ENCODE results near the gene CEP131. TPM values are rescaled to one million over a fixed set of nuclear protein-coding genes. Genes with fewer than 3 reads are reported as not detected.

The CEP131 gene
- polyA plus RNA-seq, 1 donor from 2014 or later = 21.3 TPM

DNA sequence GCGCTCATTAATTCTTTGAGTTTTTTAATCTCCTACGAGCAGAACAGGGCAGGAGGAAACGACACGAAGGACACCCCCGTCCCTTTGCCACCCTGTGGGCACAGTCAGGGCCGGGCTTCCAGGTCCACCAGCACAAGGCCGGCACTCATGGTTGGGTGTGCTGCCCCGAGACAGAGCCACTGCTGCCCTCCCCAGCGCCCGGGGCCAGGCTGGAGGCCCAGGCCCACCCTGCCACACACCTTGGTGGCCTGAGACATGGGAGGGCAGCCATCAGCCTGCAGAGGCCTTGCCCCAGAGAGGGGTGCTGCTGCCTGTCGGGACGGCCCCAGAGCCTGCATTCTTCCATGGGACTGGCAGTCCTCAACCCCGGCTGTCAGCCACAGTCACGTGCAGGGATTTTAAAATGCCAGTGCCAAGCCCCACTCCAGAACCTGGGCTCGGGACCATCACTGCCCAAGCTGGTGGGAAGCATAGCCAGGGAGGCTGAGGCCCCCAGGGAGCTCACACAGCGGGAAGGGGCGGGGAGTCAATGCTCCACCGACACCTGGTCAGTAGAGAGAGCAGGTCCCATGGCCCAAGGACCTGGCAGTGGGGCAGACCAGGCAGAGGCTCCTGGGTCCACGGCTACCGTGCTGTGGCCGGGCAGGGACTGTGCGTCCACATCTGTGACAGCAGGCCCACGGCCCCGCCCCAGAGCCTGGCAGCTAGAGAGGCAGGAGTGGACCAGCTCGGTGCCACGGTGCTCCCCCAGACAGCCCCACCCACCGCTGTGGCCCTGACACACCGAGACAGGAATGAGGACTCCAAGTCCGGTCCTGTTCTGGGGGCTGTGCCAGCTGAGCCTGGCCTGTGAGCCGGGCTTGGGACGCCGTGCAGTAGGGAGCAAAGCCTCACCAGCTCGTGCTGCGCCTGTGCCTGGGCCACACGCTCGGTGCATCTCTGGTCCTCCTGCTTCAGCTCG lies 27.5 kb downstream of the CEP131 start:
- Histone ChIP-seq H3F3A (ENCODE audit: insufficient read depth, low read length, poor library complexity, severe bottlenecking) (no peaks in the 10 kb centered on the region), H2AFZ (ENCODE audit: low read depth, low read length) (no peak overlapping the region), H3K9me3 (ENCODE audit: low read length) (no peaks in the 10 kb centered on the region), H3K9ac (ENCODE audit: low read length) (no peak overlapping the region), H3K27me3 (ENCODE audit: insufficient read depth, low read depth, low read length) (no peaks in the 10 kb centered on the region), H3K27ac (ENCODE audit: low read length) (no peak overlapping the region), H3K4me3 (ENCODE audit: low read length) (no peak overlapping the region), H3K4me2 (ENCODE audit: low read length) (no peak overlapping the region), H3K36me3 (ENCODE audit: insufficient read depth, low read length) (no peaks in the 10 kb centered on the region), H3K79me2 (replicated peaks; ENCODE audit: insufficient read depth, low read length) (no peaks in the 10 kb centered on the region), H4K20me1 (ENCODE audit: insufficient read depth) (no peaks in the 10 kb centered on the region), H3K9me2 (ENCODE audit: insufficient read depth, low read length) (no peaks in the 10 kb centered on the region)
- TF ChIP-seq, protein P1, sequence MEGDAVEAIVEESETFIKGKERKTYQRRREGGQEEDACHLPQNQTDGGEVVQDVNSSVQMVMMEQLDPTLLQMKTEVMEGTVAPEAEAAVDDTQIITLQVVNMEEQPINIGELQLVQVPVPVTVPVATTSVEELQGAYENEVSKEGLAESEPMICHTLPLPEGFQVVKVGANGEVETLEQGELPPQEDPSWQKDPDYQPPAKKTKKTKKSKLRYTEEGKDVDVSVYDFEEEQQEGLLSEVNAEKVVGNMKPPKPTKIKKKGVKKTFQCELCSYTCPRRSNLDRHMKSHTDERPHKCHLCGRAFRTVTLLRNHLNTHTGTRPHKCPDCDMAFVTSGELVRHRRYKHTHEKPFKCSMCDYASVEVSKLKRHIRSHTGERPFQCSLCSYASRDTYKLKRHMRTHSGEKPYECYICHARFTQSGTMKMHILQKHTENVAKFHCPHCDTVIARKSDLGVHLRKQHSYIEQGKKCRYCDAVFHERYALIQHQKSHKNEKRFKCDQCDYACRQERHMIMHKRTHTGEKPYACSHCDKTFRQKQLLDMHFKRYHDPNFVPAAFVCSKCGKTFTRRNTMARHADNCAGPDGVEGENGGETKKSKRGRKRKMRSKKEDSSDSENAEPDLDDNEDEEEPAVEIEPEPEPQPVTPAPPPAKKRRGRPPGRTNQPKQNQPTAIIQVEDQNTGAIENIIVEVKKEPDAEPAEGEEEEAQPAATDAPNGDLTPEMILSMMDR (IDR thresholded peaks at IDR 0.05; ENCODE audit: poor library complexity, severe bottlenecking) = no peak
- TF ChIP-seq MXI1 (conservative IDR thresholded peaks at IDR 0.05; ENCODE audit: poor library complexity, severe bottlenecking) (no peak), SMC3 (conservative IDR thresholded peaks at IDR 0.05; ENCODE audit: poor library complexity) (no peak), EZH2 (IDR thresholded peaks at IDR 0.05; ENCODE audit: borderline replicate concordance, insufficient read depth, low read length, poor library complexity, severe bottlenecking) (no peak), TAF1 (IDR thresholded peaks at IDR 0.05; ENCODE audit: low read depth) (no peak), POLR2AphosphoS5 (IDR thresholded peaks at IDR 0.05) (no peak), RAD21 (conservative IDR thresholded peaks at IDR 0.05) (no peak), EP300 (conservative IDR thresholded peaks at IDR 0.05; ENCODE audit: poor library complexity, severe bottlenecking) (no peak)
- TF ChIP-seq, protein P2, sequence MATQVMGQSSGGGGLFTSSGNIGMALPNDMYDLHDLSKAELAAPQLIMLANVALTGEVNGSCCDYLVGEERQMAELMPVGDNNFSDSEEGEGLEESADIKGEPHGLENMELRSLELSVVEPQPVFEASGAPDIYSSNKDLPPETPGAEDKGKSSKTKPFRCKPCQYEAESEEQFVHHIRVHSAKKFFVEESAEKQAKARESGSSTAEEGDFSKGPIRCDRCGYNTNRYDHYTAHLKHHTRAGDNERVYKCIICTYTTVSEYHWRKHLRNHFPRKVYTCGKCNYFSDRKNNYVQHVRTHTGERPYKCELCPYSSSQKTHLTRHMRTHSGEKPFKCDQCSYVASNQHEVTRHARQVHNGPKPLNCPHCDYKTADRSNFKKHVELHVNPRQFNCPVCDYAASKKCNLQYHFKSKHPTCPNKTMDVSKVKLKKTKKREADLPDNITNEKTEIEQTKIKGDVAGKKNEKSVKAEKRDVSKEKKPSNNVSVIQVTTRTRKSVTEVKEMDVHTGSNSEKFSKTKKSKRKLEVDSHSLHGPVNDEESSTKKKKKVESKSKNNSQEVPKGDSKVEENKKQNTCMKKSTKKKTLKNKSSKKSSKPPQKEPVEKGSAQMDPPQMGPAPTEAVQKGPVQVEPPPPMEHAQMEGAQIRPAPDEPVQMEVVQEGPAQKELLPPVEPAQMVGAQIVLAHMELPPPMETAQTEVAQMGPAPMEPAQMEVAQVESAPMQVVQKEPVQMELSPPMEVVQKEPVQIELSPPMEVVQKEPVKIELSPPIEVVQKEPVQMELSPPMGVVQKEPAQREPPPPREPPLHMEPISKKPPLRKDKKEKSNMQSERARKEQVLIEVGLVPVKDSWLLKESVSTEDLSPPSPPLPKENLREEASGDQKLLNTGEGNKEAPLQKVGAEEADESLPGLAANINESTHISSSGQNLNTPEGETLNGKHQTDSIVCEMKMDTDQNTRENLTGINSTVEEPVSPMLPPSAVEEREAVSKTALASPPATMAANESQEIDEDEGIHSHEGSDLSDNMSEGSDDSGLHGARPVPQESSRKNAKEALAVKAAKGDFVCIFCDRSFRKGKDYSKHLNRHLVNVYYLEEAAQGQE (IDR thresholded peaks at IDR 0.05; ENCODE audit: borderline replicate concordance) = no peak

DNA sequence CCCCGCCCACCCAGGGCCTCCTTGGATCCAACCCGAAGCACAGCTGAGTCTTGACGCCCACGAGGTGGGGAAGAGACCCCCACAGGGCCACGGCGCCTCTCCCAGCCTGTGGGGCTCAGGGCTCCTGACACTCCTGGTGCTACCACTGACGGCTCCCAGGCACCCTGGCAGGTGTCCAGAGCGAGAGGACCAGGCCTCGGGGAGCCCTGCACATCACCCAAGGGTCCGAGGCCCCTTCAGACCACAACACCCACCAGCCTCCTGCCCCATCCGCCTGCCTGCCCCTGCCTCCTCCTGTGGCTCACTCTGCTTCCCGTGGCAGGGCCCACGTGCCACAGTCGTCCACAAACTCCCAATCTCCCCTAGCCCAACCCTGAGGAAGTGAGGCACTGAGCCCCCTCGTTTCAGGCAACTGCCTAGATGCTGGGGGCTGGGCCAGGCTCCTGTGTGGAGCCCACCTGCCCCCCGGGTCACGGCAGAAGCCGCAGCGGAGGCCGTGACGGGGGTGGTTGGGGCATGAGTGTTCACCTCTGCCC lies 28.5 kb downstream of the CEP131 start:
- Histone ChIP-seq H3K4me2 (ENCODE audit: low read length) (no peak overlapping the region), H3K9me2 (ENCODE audit: insufficient read depth, low read length) (no peaks in the 10 kb centered on the region), H2AFZ (ENCODE audit: low read depth, low read length) (no peak overlapping the region), H3K9me3 (ENCODE audit: low read length) (no peaks in the 10 kb centered on the region), H3F3A (ENCODE audit: insufficient read depth, low read length, poor library complexity, severe bottlenecking) (no peaks in the 10 kb centered on the region), H3K4me3 (ENCODE audit: low read length) (no peak overlapping the region), H3K27me3 (ENCODE audit: insufficient read depth, low read depth, low read length) (no peaks in the 10 kb centered on the region), H3K9ac (ENCODE audit: low read length) (no peak overlapping the region), H3K36me3 (ENCODE audit: insufficient read depth, low read length) (no peaks in the 10 kb centered on the region), H4K20me1 (ENCODE audit: insufficient read depth) (no peaks in the 10 kb centered on the region), H3K79me2 (replicated peaks; ENCODE audit: insufficient read depth, low read length) (no peaks in the 10 kb centered on the region), H3K27ac (ENCODE audit: low read length) (no peak overlapping the region)
- TF ChIP-seq EP300 (conservative IDR thresholded peaks at IDR 0.05; ENCODE audit: poor library complexity, severe bottlenecking) (no peak), POLR2AphosphoS5 (IDR thresholded peaks at IDR 0.05) (no peak), MXI1 (conservative IDR thresholded peaks at IDR 0.05; ENCODE audit: poor library complexity, severe bottlenecking) (no peak), RAD21 (conservative IDR thresholded peaks at IDR 0.05) (no peak)
- TF ChIP-seq, protein P2 (IDR thresholded peaks at IDR 0.05; ENCODE audit: borderline replicate concordance) = no peak
